GM21447 (cell line): ENCODE results near the gene ACAD10.
"Not testable (repeated sequence)": the region's sequence is repeated elsewhere in the genome, so short reads cannot be mapped to it uniquely, and the experiment has no call there.

ENCODE experiments used
- ATAC-seq: cut with Tn5 transposase; IDR thresholded peaks from one replicate; pipeline ENCODE4 v1.9.1; 2021; ENCODE audit not compliant: unreplicated experiment

Gene ACAD10

DNA sequence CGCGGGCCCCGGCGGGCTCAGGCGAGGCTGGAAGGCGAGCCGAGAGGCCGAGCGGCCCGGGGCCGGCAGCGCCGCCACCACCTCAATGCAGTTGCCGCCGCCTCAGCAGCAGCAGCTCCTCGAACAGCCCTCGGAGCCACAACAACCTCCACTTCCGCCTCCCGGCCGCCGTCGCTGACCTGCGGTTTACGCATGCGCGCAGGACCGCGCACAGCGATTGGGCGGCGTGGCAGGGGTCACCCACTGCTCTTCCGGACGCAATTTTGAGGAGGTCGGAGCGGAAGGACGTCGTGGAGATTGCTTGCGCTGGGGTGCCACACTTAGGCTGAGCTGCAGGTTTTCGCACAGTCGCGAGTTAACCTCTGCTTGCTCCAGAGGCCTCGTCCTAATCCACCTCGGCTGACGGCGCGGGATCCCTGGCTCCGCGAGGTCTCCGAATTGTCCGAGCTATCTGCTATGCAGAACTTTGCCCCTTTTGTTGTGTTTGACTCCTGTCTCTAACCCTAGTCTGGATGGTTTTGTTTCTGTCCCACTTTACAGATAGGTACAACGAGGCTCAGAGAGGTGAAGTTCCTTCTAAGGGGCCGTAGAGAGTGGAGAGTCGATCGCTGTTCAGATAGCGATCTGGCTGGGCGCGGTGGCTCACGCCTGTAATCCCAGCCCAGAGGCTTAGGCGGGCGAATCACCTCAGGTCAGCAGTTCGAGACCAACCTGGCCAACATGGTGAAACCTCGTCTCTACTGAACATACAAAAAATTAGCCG lies at the start of gene ACAD10, which contains the start of gene BRAP:
Gene ACAD10, plus strand, starts transcription at position 243 of the 763 bp plus-strand sequence. CDS start 6,657 bp downstream, outside the sequence.
Gene BRAP, minus strand, starts transcription at position 146 of the 763 bp plus-strand sequence. CDS start 164 bp downstream, outside the sequence.
- peak; percentile 85 for ATAC-seq

DNA sequence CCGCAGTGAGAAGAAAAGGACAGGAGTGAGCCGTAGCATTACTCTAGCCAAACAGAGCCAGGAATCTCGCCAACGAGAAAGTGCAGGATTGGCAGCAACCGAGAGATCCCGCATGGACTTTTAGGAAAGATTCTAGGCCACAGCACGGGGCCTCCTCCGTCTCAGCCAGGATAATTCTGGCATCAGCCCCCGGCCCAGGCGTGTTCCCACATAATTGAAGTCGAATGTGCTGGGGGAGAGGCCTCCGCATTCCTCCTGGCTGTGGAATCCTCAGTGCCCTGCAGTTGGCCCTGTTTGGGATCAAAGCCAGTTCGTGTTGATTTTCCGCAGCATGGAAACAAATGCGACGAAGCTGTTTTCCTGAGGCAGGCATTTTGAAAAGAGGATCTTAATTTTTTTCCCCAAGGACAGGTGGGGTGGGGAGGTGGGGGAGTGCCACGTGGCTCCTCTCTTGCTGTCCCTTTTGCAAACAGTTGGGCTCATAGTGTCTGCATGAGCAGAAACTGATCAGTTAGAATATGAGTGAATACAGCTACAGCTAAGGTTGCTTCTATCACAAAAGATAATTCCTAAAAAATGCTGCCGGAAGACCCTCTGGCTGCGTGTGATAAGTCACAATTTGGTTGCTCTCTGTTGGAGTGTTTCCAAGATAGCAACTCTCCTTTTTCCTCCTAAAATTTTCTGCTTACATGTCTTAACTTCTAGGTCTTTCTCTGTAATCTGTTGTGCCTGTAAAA lies 49.5 kb upstream of the ACAD10 start:
- no peak for ATAC-seq

DNA sequence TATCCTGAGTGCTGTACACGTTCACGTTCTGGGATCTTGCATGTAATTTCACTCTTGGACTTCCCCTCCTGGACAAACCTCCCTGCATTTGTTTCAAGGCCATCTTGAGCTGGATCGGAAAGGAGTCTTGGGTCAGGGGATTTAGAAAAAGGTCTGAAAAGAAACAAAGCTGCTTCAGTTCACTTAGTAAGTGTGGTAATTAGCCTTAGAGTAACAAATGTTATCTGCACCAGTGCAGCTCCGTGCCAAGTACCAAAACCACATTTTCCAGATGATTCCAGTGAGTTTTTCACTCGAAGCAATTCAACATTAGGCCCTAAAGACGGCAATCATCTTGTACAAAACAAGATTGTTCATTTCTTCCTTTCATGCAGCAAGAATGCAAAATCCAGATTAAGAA lies 47.3 kb upstream of the ACAD10 start:
- ATAC-seq = no peak

DNA sequence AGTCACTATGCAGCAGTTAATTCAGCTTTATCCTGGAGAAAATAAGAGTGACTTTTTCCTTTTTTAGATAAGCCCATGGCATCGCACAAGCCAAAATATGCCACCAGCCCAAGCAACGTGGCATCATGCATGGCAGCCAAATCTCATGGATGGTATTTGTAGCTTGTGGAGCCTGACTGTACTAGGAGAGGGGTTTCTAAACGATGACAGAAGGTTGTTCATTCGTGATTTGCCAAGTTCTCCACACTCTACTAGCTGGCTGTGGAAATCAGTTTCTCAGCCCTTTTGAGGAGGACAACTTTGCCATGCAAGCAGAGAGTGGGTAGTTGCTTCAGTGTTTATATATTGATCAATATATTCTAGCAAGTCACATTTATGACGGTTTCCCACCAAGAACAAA lies 45.3 kb upstream of the ACAD10 start:
- ATAC-seq = no peak

DNA sequence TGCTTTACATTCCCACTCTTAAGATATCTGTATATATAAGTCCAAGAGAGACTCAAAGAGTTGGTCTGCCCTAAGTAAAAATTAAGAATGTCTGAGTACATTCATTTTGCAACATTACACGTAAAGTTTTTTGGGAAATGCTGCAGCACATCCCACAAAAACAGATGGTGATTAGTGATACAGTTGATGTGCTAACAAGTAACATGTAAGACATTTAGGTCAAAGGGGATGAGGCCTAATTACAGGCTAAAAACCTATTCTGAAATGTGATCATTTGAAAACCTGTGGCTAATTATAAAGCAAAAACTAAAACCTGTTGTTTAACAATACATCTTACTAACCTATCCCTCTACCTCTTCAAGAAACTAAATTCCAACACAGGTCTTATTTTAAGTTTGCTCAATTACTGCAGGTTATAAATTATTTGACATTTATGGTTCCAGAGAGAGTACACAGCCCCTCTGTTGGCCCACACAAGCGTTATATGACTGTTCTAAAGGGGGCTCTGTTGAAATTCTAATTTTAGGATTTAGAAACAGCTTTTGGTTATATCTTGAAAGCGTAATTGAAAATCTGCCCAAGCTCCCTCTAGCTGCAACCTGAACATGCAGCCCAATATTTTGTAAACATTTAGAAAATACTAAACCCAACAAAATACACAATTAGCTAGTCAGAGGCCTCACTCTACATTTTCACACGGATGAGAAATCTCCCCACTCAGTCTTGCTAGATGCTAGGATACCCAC lies 43.0 kb upstream of the ACAD10 start:
- ATAC-seq = no peak

DNA sequence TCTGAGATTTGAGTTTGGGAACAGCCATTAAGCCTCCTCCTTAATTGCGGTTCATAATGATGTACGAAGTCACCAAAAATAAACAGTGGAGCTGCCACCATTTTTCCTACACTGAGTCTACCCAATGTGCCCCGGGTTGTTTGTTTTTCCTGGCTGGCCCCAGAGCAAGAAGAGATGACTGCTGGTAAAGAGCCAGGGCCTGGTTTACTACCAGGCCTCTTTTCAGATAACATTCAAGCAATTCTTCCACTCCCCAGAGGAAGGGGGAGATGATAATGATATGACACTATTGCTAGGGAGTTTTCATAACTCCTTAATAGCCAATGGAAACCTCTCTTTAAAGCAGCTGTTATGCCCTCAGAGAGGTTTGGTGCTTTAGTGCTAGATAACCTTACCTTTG lies 42.4 kb upstream of the ACAD10 start:
- ATAC-seq = no peak

DNA sequence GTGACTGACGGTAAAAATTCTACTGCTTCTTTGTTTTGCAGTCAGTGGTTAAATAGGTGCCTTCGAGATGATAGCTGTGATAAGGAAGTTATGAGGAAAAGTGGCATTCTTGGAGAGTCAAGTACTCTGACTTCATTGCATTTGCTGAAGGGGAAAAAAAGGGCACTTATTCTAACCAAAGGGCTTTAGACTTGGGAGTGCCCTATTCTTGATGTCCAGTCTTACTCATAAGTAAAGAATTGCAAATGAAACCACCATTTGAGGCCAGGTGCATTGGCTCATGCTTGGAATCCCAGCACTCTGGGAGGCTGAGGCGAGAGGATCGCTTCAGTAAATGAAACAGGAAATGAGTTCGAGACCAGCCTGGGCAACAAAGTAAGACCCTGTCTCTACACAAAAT lies 40.4 kb upstream of the ACAD10 start:
- ATAC-seq = no peak

DNA sequence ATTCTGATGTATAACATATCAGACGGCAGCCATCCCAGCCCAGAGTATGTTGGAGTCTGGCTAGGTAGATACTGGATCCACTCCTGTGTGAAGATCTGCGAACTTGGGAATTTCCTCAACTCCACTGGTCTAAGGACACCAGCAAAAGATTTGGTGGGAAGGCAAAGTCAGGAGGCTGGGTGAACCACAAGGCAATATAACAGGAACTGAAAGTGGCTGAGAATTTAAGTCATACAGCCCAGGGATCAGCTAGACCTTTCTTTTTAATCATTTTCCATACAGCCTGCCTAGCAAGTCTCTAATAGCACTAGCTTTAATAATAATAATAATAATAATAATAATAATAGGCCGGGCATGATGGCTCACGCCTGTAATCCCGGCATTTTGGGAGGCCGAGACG lies 34.9 kb upstream of the ACAD10 start:
- no peak for ATAC-seq

DNA sequence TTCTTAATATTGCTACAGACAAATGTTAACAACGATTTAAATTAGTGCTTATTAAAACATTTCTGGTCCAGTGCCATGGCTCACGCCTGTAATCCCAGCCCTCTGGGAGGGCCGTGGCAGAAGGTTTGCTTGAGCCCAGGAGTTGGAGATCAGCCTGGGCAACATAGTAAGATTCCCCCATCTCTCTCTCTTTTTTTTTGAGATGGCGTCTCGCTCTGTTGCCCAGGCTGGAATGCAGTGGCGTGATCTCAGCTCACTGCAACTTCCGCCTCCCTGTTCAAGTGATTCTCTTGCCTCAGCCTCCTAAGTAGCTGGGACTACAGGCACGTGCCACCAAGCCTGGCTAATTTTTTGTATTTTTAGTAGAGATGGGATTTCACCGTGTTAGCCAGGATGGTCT lies 33.3 kb upstream of the ACAD10 start:
- ATAC-seq = not testable (repeated sequence)

DNA sequence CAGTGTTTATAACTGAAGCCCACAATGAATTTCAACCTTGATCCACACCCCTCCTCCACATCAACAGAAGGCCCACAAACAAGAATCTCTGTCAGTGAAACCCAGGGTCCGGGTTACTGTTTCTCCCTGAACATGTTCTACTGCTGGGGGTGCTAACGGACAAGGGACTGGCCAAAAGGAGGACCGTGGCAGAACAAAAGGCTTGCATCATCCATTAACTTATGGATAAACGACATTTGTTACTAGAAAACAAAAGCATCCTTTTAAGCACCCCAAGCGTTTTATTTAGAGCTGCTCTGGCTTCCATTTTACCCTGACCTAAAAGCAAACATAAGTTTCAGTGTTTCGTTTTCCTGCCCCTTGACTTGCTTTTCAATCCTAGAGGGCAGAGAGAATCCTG lies 32.3 kb upstream of the ACAD10 start:
- ATAC-seq = no peak

DNA sequence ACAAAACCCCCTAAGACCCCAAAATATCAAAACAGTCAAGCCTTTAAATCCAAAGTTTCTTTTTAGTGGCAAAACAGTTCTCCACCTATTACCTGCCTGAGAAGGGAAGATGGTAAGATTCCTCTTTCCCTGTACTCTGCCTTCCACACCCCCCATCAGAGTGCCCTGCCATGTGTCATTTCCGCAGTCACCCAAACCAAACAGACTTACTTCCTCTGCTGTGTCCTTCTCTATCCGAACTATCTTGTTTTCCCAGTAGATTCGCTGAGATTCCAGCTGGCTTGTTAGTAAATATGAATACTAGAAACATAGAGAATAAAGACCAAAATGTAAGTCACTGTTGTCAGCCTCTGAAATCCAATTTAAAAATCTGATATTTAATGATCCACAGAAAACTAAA lies 30.5 kb upstream of the ACAD10 start:
- no peak for ATAC-seq

DNA sequence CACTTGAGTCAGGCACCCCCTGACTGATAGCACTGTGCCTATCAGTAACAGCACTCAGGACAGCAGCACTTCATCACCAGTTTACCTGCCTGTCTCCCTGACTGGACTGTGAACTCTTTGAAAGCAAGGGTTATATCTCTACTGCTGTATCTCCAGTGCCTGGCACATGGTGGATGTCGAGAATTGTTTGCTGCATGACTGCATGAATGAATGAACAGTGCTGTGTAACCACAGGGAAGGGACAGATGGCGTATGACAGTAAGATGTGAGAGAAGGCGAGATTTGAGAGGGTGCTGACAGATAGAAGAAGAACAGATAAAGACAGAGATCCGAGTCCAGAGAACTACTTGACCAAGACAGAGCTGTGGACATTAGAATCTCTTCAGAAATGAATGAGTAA lies 29.8 kb upstream of the ACAD10 start:
- no peak for ATAC-seq

DNA sequence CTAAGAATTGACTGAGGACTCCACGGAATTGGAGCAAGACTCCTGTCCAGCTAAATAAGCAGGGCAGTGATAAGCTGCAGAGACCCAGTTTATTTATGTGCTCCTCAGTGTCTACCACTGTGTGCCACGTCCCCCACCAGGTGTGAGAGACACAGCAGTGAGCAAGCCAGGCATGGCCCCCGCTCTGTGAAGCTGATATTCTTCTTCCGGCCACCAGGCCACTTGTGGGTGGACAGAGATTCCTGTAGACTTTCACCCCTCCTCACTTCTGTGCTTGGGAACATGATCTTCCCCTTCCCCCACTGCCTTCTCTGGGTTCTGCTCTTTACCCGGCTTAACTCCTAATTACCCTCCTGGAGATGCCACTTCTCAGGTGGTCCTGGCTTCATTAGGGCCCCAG lies 21.4 kb upstream of the ACAD10 start:
- no peak for ATAC-seq

DNA sequence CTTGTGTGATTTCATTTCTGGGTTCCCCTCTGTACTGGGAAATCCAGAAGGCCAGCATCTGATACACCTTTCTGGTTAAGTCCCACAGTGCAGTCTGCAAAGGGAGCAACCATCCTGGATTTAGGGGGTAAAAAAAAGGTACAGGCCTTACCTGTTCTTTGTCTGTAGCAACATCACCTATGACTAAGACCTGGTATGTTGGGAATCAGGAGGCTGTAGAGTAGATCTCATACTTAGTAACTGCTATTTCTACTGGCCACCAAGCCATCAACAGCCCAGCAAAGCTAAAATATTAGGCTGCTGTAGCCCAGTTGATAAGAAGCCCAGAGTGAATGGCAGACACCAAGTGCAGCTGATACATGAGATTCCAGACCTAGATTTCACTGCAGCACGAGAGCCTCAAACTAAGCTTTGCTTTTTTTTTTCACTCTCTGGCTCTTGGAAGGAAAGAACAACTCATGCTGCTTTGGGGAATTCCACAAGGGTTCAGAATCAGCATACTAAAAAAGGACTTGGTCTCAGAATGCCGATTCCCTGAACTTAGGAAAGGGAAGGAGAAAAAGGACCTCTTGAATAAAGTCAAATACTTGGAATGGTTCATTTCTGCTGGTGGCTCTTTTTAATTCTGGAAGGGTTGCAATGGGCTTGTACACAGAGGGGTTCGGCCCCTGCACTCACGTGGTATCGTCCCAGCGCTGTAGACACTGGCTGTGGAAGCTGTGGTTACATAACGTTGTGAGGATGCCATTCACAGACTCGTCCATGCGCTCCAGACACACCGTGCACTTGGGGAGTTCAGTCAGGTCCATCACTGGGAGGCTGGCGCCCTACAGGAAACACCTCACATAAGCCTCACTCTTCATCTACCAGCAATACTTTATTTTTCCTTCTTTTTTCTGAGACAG lies 20.6 kb upstream of the ACAD10 start:
- no peak for ATAC-seq

DNA sequence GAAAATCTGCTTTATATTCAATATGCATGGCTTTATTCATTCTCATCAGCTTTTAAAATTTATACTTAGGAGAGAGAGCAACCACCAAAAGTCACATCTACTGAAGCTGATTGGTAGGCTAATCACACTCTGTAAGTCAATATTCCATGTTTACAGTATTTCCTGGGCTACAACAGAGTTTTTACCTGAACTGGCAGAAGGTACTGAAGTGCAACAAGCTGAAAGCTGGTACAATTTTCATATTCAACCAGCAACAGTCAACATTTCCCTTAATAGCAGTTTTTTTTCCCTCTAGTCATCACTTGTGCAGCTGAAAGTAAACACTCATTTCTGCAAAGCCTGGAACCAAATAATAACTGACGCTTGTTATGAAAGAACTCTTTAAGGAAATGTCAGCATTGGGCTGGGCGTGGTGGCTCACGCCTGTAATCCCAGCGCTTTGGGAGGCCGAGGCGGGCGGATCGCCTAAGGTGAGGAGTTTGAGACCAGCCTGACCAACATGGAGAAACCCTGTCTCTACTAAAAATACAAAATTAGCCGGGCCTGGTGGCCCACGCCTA lies 13.0 kb upstream of the ACAD10 start:
- no peak for ATAC-seq

DNA sequence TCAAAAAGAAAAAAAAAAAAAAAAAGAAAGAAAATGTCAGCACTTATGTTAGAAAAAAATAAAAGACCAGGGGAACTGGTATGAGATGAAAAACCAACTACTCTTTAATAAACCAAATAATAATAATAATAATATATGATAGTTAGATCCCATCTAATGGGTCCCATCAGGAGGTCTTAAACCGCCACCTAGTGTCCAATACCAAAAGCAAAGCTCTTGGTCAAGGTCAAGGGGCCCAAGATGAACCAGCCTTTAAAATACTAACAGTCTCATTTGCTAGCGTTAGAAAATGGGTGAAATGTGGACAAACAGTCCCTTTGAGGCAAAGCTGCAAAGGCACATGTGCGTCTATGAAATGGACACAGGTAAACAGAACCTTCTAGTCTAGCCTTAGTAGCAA lies 12.3 kb upstream of the ACAD10 start:
- no peak for ATAC-seq

DNA sequence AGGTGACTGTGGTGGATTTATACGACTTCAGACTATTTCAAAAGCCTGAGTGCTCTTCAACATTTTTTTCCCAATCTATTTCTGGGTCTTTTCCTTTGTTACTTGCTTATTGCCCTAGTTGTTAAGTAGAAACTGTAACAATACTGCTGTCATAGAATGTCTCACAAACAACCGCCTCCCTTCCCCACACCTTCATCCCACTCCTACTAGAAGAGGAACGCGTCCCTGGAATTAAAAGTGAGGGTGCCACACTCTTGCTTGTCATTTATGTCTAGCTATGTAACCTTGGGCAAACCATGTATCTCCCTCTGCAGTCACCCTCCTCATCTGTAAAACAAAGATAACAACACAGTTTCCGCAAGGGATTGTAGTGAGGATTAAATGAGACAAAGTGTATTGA lies 8.7 kb upstream of the ACAD10 start:
- ATAC-seq = no peak

DNA sequence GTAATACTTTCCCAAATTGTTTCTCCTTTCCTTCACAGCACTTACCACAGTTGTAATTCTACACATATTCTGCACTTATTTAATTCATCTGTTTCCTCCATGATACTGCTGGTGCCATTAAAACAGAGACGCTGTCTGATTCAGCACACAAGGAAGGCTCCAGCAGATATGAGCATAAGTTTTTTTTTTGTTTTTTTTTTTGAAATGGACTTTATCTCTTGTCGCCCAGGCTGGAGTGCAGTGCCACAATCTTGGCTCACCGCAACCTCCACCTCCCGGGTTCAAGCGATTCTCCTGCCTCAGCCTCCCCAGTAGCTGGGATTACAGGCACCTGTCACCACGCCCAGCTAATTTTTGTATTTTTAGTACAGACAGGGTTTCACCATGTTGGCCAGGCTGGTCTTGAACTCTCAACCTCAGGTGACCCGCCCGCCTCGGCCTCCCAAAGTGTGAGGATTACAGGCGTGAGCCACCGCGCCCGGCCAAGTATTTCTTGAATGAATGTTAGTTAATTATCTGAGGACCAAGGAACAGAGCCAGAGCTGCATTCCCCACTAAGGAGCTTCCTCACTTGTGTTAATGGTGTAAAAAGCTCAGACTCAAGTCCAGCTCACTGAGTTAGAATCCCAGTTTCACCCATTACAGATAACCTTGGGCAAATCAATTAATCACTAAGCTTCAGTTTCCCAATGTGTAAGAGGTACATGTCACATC lies 1.2 kb upstream of the ACAD10 start:
- not testable (repeated sequence) for ATAC-seq

DNA sequence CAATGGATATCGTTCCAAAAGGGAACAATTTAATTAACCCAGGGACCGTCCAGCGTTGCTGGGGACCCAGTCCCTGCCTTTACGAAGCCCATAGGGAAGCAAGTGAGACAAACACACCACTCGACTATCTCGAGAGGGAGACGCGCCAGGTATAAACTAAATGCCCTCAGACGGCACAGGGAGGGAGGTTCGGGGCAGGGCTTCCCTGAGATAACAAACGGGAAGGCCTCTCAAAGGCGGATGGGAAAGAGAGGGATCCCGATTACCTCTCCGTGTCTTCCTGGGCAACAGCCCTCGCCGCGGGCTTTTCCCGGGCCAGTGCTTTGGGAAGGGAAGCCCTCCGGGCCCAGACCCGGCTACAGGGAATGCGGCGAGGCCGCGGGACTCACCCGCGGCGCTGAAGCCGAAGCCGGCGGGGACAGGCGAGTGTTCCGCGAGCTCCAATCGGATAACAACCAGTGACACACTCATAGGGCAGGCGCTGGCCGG lies 487 bp upstream of the ACAD10 start:
- no peak for ATAC-seq
